NCI-H526 treated with DMSO at 0.1 percent for 48 hours (cell line): ENCODE results near the gene RHPN2.

Source experiments
- DNase-seq: peaks from one replicate; lab custom pipeline; 2025; lab: John Stamatoyannopoulos, UW

RHPN2 gene

DNA sequence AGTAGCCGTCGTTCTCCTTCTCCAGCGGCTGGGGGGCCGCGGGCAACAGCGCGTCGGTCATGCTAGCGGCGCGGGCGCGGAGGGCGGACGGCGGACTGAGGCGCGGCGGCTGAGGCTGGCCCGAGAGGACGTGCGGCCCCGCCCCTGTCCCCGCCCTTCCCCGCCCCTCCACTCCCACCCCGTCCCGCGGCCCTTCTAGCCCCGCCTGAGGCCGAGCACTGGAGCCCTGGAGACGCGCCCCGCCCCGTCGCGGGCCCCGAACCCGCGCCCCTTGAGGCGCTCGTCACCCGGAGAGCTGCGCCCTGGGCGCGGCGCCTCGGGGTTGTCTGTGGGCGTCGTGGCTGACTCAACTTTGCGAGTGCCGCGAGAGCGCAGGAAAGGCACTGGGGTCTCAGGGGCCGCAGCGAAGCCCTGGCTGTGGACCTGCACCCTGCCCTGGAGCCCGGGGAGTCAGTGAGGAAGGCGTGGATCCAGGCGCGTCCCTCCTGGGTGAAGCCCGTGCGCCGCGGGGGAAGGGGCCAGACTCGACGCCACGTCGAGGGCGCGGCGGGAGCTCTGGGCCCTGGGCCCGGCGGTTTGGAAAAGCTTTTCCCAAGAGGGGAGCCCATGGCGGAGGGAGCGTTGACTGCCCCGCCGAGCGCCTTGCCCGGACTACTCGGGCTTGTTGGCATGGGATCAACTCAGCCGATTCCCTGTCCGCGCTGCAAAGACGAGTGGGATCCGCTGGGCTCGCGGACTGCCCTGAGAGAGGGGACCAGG is at the start of gene RHPN2:
RHPN2 (minus strand) TSS at position 97 of the 759 bp plus-strand sequence; CDS start at position 61, 36 bp downstream.
- DNase-seq = peak; percentile 76

- no peak for DNase-seq
These were observed 49.6 kb upstream of the RHPN2 start for GRCh38 chr19:33114312-33114711.

DNA sequence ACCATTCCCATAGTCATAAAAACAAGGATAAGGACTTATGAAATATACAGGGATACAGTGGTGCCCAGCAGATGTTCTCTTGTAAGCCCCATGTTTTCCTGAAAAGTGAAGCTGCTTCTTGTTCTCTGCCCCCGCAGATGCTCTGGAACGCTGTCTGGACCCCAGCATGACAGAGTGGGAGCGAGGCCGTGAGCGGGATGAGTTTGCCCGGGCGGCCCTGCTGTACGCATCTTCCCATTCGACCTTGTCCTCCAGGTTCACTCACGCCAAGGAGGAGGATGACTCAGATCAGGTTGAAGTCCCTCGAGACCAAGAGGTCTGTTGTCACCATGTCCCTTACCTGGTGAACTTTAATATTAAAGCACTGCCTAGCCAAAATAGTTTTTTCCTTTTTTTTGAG is 46.9 kb upstream of the RHPN2 start:
- no peak for DNase-seq

GRCh38 chr19:33110137-33110910 is 45.6 kb upstream of the RHPN2 start:
- no peak for DNase-seq

GRCh38 chr19:33108161-33108560 is 43.5 kb upstream of the RHPN2 start:
- no peak for DNase-seq

- DNase-seq = no peak
These were observed 38.2 kb upstream of the RHPN2 start for GRCh38 chr19:33102893-33103292.

- DNase-seq = no peak
These were observed 36.4 kb upstream of the RHPN2 start for GRCh38 chr19:33100894-33101644.

- no peak for DNase-seq
These were observed 33.4 kb upstream of the RHPN2 start for GRCh38 chr19:33098055-33098534.

DNA sequence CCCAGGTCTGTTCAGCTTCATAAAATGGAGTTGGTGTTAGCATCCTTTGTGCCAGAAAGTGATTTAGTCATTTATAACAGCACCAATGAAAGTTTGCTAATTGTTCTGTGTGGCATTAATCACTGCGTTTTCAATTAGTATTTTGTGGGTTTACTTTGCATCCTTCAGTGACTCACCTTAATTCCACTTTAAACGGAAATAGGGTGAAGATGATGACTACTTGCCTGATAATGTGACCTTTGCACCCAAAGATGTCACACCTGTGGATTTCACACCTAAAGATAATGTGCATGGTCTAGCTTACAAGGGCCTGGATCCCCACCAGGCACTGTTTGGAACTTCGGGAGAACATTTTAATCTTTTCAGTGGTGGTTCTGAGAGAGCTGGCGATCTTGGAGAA is 31.3 kb upstream of the RHPN2 start:
- no peak for DNase-seq

DNA sequence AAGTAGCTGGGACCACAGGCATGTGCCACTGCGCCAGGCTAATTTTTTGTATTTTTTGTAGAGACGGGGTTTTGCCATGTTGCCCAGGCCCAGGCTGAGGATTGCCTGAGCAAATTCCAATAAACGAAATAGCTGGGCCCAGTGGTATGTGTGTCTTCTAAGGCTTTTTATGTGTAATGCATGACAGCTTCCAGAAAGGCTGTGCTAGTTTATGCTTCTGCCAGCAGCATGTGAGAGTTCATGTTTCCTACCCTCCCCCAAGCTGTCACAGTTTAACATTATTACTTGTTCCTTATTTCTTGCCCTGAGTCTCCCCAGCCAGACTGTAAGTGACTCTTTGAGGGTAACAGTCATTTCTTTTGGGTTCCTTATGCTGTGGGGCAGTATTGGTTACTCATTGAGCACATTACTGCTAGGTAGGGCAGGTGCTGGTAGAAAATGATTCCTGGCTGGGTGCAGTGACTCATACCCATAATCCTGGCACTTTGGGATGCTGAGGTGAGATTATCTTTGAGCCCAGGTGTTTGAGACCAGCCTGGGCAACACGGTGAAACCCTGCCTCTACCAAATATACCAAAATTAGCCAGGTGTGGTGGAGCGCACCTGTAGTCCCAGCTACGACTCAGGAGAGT is 29.9 kb upstream of the RHPN2 start:
- no peak for DNase-seq

GRCh38 chr19:33093420-33094210 is 28.9 kb upstream of the RHPN2 start:
- DNase-seq = no peak

GRCh38 chr19:33090179-33090578 is 25.5 kb upstream of the RHPN2 start:
- DNase-seq = no peak

DNA sequence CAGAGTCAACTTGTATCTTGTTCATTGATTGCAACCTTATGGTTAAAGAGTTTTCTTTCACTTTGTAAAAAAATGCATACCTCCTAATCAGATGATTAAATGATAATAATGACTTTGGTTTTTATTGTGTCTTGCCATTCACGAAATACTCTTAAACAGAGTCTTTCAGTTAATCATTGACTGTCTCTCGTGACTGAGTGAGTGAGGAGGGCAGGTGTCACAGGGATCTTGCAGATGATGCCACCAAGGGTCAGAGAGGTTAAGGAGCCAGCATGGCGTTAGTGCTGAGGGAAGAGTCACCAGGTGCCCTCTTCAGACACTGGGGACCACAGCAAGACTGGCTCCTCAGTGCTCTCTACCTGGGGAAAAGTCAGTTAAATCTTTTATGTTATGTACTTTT is 24.3 kb upstream of the RHPN2 start:
- DNase-seq = no peak

GRCh38 chr19:33086955-33087354 is 22.3 kb upstream of the RHPN2 start:
- DNase-seq = no peak

GRCh38 chr19:33085570-33086128 is 21.0 kb upstream of the RHPN2 start:
- no peak for DNase-seq

GRCh38 chr19:33080761-33081681 is 16.3 kb upstream of the RHPN2 start, which contains the start of gene GPATCH1:
Gene GPATCH1 (plus strand): TSS chr19:33081181. CDS start chr19:33081194, 13 bp downstream.
- DNase-seq = peak; percentile 90

GRCh38 chr19:33075519-33075918 is 10.8 kb upstream of the RHPN2 start:
- DNase-seq = no peak

DNA sequence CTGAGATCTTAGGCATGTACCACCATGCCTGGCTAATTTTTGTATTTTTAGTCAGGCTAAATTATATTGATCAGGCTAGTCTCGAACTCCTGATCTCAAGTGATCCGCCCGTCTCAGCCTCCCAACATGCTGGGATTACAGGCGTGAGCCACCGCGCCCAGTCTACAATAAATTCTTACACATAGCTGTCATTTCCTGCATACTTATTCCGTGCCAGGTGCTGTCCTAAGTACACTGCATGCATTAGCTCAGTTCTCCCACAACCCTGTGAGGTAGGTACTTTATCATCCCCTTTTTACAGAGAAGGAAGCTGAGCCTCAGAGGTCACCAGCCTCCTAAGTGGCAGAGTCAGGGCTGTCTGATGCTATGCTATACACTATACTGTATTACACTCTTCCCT is 7.2 kb upstream of the RHPN2 start:
- no peak for DNase-seq

DNA sequence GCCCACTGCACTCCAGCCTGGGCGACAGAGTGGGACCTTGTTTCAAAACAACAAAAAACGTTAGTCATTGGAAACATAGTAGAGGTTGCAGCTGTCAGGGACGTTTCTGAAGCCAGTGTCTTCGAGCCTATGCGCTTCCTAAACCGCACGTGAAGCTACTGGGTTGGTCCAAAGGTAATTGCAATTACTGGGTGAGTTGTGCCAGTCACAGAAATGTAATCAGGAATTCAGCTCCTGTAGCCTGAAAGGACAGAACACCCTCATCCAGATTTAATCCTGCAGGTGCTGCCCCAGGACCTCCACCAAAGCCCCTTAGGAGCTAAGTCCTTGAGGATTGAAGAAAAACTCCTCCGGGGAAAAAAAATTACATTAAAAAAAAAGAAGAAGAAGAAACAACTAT is 2.4 kb upstream of the RHPN2 start:
- DNase-seq = no peak

DNA sequence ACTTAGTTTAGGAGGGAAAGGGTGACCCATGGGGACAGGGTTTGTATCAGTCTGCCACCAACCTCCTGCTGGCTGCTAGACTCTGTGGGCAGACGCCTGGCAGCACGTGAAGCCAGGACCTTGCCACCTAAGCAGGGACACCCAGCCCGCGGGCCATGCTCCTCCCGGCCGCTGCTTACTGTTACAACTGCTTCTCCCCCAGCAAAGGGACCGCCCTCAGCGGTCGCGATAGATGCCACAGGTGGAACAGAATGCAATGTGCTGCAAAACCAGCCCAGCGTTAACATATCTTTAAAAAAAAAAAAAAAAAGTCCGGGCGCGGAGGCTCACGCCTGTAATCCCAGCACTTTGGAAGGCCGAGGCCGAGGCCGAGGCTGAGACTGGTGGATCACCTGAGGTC is 1.9 kb upstream of the RHPN2 start:
- no peak for DNase-seq
